Measurements from ENCODE around the gene CEP112. TPM values are rescaled to one million over a fixed set of nuclear protein-coding genes. Genes with fewer than 3 reads are reported as not detected.

CEP112 gene
- total and polyA plus RNA-seq, 10 of the 15 experiments (the other 5 are each of a cell fraction or from before 2014, with no cell fraction given) = 0.11 to 3.8 (median 0.32) TPM; not detected in 1

- no peak for TF ChIP-seq BCLAF1 (IDR thresholded peaks at IDR 0.05)
- no peak for TF ChIP-seq RELA (IDR thresholded peaks at IDR 0.05; ENCODE audit: borderline replicate concordance, partially characterized antibody)
- TF ChIP-seq CBFB (IDR thresholded peaks at IDR 0.05; ENCODE audit: low read depth) = no peak
- peak in 1 of 2 experiments; percentile 10; a peak in 1 of 4 replicates for TF ChIP-seq BHLHE40 (IDR thresholded peaks at IDR 0.05; ENCODE audit: borderline replicate concordance in 1 of 2, low read depth in 2 of 2, low read length in 1 of 2)
- no peak for TF ChIP-seq ZZZ3 (IDR thresholded peaks at IDR 0.05; ENCODE audit: control insufficient read depth, insufficient read length, low read depth)
- no peak for TF ChIP-seq E2F8 (IDR thresholded peaks at IDR 0.05; ENCODE audit: low read depth, partially characterized antibody)
- no peak for TF ChIP-seq ZNF24 (IDR thresholded peaks at IDR 0.05)
- TF ChIP-seq MXI1 (IDR thresholded peaks at IDR 0.05; ENCODE audit: low read depth, low read length) = no peak
- TF ChIP-seq MYC (IDR thresholded peaks at IDR 0.05; ENCODE audit: insufficient read depth, insufficient read length, insufficient replicate concordance, low read length, severe bottlenecking) = no peak
- TF ChIP-seq GABPA (IDR thresholded peaks at IDR 0.05; ENCODE audit: low read depth) = no peak
- TF ChIP-seq SREBF1 (IDR thresholded peaks at IDR 0.05; ENCODE audit: low read length) = no peak
- TF ChIP-seq IKZF1 (conservative IDR thresholded peaks at IDR 0.05) = 0 out of 2 replicates have a peak, but pooled peaks have one; percentile 12
- TF ChIP-seq EGR1 (IDR thresholded peaks at IDR 0.05; ENCODE audit: borderline replicate concordance in 1 of 2, low read depth in 2 of 2, low read length in 2 of 2) = no peak
- TF ChIP-seq ZNF384 (IDR thresholded peaks at IDR 0.05; ENCODE audit: borderline replicate concordance, low read depth, low read length) = peak; percentile 71; the same call in 1 of the 2 replicates
- TF ChIP-seq IKZF2 (IDR thresholded peaks at IDR 0.05) = peak; percentile 31 to 51; a peak in 2 of 4 replicates
- no peak for TF ChIP-seq EP300 (IDR thresholded peaks at IDR 0.05; ENCODE audit: borderline replicate concordance in 1 of 2, control insufficient read depth in 1 of 2, low read depth in 2 of 2, low read length in 2 of 2)
- no peak for TF ChIP-seq CUX1 (IDR thresholded peaks at IDR 0.05; ENCODE audit: insufficient replicate concordance, low read depth, low read length)
- TF ChIP-seq SP1 (IDR thresholded peaks at IDR 0.05; ENCODE audit: low read depth, low read length) = no peak
- TF ChIP-seq EZH2 (IDR thresholded peaks at IDR 0.05; ENCODE audit: borderline replicate concordance, control insufficient read depth, low read depth, low read length) = no peak
Observed at GRCh38 chr17:65750631-65751115, 441.3 kb downstream of the CEP112 start (continued).

All from GM12878 (cell line).